Activated CD8-positive, alpha-beta T cell treated with anti-CD3 and anti-CD28 coated beads, Interleukin-2, amount 10 ng/mL, durations not matched to agents 7 days and 5 days (primary cell): Measurements from ENCODE around the gene SCT. TPM values are rescaled to one million over a fixed set of nuclear protein-coding genes. Genes with fewer than 3 reads are reported as not detected.
"Not testable (repeated sequence)": the region's sequence is repeated elsewhere in the genome, so short reads cannot be mapped to it uniquely, and the experiment has no call there.

Experiments used
- ATAC-seq: fragments of 150-1000 bp; cut with Tn5 transposase; one replicate; pipeline ENCODE4 v1.10.0; 2021; ENCODE audit warnings: moderate library complexity
- CTCF ChIA-PET: fragments of 350-600 bp; sonication (Branson Sonifier 250); formaldehyde crosslinking; loops from one replicate; lab custom pipeline; 2021; ENCODE audit warnings: antibody characterized with exemption; lab: Charles Lee
- POLR2A ChIA-PET: fragments of 350-600 bp; sonication (Branson Sonifier 250); formaldehyde crosslinking; loops from one replicate; lab custom pipeline; 2021; ENCODE audit warnings: antibody characterized with exemption; lab: Charles Lee
- DNase-seq: peaks from one replicate; pipeline ENCODE4 v3.0.0-alpha.2; 2020
- H3K27ac Mint-ChIP-seq: one replicate; pipeline ENCODE4 v1.8.0; 2021; ENCODE audit warnings: mild to moderate bottlenecking, mixed read lengths
- H3K27me3 Mint-ChIP-seq: one replicate; pipeline ENCODE4 v1.8.0; 2021; ENCODE audit warnings: low read depth, mixed read lengths
- H3K36me3 Mint-ChIP-seq: one replicate; pipeline ENCODE4 v1.8.0; 2021; ENCODE audit warnings: low read depth, mixed read lengths
- H3K4me1 Mint-ChIP-seq: one replicate; pipeline ENCODE4 v1.8.0; 2021; ENCODE audit warnings: low read depth, mixed read lengths
- H3K4me3 Mint-ChIP-seq: one replicate; pipeline ENCODE4 v1.8.0; 2021; ENCODE audit warnings: mild to moderate bottlenecking, mixed read lengths
- H3K9me3 Mint-ChIP-seq: one replicate; pipeline ENCODE4 v1.8.0; 2022; ENCODE audit warnings: mixed read lengths; ENCODE audit not compliant: insufficient read depth
- total RNA-seq, 2 experiments: library from RNA; stranded (reverse); gene quantifications; one replicate each; pipeline ENCODE4 v1.2.3, GENCODE V29; 2021

The SCT gene
- total RNA-seq, 2 experiments from 2014 or later: not detected

- ATAC-seq (no peak), DNase-seq (no peak)
- CTCF ChIA-PET: interaction anchor here (1.6 kb wide), 1 partner anchor 66 kb away, joined by 5 read pairs; no protein-coding TSS in a partner anchor
Observed at GRCh38 chr11:656866-657265, 29.9 kb upstream of the SCT start.

GRCh38 chr11:656426-656825 is 29.4 kb upstream of the SCT start:
- H3K9me3 Mint-ChIP-seq: no peaks in the 10 kb centered on the region
- DNase-seq (no peak), ATAC-seq (no peak)
- ChIA-PET CTCF (interaction anchor here (1.6 kb wide), 1 partner anchor 66 kb away, joined by 5 read pairs; no protein-coding TSS in a partner anchor), POLR2A (no interaction called here)
- H3K4me3 Mint-ChIP-seq: no peak overlapping the region
- H3K27ac Mint-ChIP-seq: no peak overlapping the region
- no peaks in the 10 kb centered on the region for H3K4me1 Mint-ChIP-seq
- no peaks in the 10 kb centered on the region for H3K27me3 Mint-ChIP-seq
- peaks cover 4% of the 10 kb centered on the region for H3K36me3 Mint-ChIP-seq

More at GRCh38 chr11:656866-657265, 29.9 kb upstream of the SCT start:
- Mint-ChIP-seq H3K27me3 (no peaks in the 10 kb centered on the region), H3K4me1 (no peaks in the 10 kb centered on the region), H3K27ac (no peak overlapping the region), H3K36me3 (peaks cover 4% of the 10 kb centered on the region), H3K9me3 (no peaks in the 10 kb centered on the region), H3K4me3 (no peak overlapping the region)
- POLR2A ChIA-PET: no interaction called here

GRCh38 chr11:655036-655726 is 28.2 kb upstream of the SCT start:
- CTCF ChIA-PET: interaction anchor here (1.6 kb wide), 1 partner anchor 68 kb away, joined by 5 read pairs; no protein-coding TSS in a partner anchor
- POLR2A ChIA-PET: no interaction called here
- no peaks in the 10 kb centered on the region for H3K9me3 Mint-ChIP-seq
- H3K27ac Mint-ChIP-seq: no peak overlapping the region
- DNase-seq (no peak), ATAC-seq (no peak)
- H3K4me1 Mint-ChIP-seq: no peaks in the 10 kb centered on the region
- H3K27me3 Mint-ChIP-seq: no peaks in the 10 kb centered on the region
- H3K36me3 Mint-ChIP-seq: peaks cover 6% of the 10 kb centered on the region
- no peak overlapping the region for H3K4me3 Mint-ChIP-seq

GRCh38 chr11:654444-654843 is 27.5 kb upstream of the SCT start:
- H3K4me1 Mint-ChIP-seq, H3K27ac Mint-ChIP-seq, ATAC-seq, DNase-seq, H3K27me3 Mint-ChIP-seq, H3K4me3 Mint-ChIP-seq, H3K9me3 Mint-ChIP-seq, H3K36me3 Mint-ChIP-seq, POLR2A ChIA-PET, CTCF ChIA-PET: not testable (repeated sequence)

- Mint-ChIP-seq H3K27ac (no peak overlapping the region), H3K36me3 (peaks cover 9% of the 10 kb centered on the region), H3K4me3 (no peak overlapping the region), H3K9me3 (no peaks in the 10 kb centered on the region), H3K27me3 (no peaks in the 10 kb centered on the region), H3K4me1 (no peaks in the 10 kb centered on the region)
- ATAC-seq: no peak
- CTCF ChIA-PET: no interaction called here
- no peak for DNase-seq
- POLR2A ChIA-PET: no interaction called here
Observed at GRCh38 chr11:653837-654236, 26.9 kb upstream of the SCT start.

- H3K4me3 Mint-ChIP-seq, H3K9me3 Mint-ChIP-seq, POLR2A ChIA-PET, H3K27me3 Mint-ChIP-seq, ATAC-seq, H3K36me3 Mint-ChIP-seq, CTCF ChIA-PET, H3K27ac Mint-ChIP-seq, DNase-seq, H3K4me1 Mint-ChIP-seq: not testable (repeated sequence)
Observed at GRCh38 chr11:653136-653535, 26.2 kb upstream of the SCT start.

GRCh38 chr11:650482-650881 is 23.5 kb upstream of the SCT start:
- no peak overlapping the region for H3K27ac Mint-ChIP-seq
- ChIA-PET POLR2A (interaction anchor here (0.6 kb wide), 1 partner anchor 73 kb away, joined by 3 read pairs; no protein-coding TSS in a partner anchor), CTCF (no interaction called here)
- DNase-seq (no peak), ATAC-seq (no peak)
- no peak overlapping the region for H3K4me3 Mint-ChIP-seq
- H3K9me3 Mint-ChIP-seq: no peaks in the 10 kb centered on the region
- H3K27me3 Mint-ChIP-seq: no peaks in the 10 kb centered on the region
- H3K4me1 Mint-ChIP-seq: peaks cover 2% of the 10 kb centered on the region
- H3K36me3 Mint-ChIP-seq: peaks cover 14% of the 10 kb centered on the region

- DNase-seq, CTCF ChIA-PET, POLR2A ChIA-PET, H3K27ac Mint-ChIP-seq, H3K9me3 Mint-ChIP-seq, H3K4me1 Mint-ChIP-seq, H3K4me3 Mint-ChIP-seq, H3K27me3 Mint-ChIP-seq, ATAC-seq: not testable (repeated sequence)
- H3K36me3 Mint-ChIP-seq: peaks cover 12% of the 10 kb centered on the region
Observed at GRCh38 chr11:647672-648158, 20.7 kb upstream of the SCT start.

GRCh38 chr11:646214-646613 is 19.2 kb upstream of the SCT start:
- Mint-ChIP-seq H3K4me1 (peaks cover 2% of the 10 kb centered on the region), H3K4me3 (no peak overlapping the region), H3K27me3 (no peaks in the 10 kb centered on the region), H3K27ac (no peak overlapping the region), H3K36me3 (peaks cover 8% of the 10 kb centered on the region), H3K9me3 (no peaks in the 10 kb centered on the region)
- no peak for DNase-seq
- ATAC-seq: no peak
- ChIA-PET CTCF (interaction anchor here (1.5 kb wide), 1 partner anchor 80 kb away, joined by 4 read pairs; no protein-coding TSS in a partner anchor), POLR2A (no interaction called here)

GRCh38 chr11:645536-645935 is 18.6 kb upstream of the SCT start:
- Mint-ChIP-seq H3K36me3 (peaks cover 8% of the 10 kb centered on the region), H3K4me3 (no peak overlapping the region), H3K4me1 (peaks cover 7% of the 10 kb centered on the region), H3K27ac (no peak overlapping the region), H3K27me3 (no peaks in the 10 kb centered on the region), H3K9me3 (no peaks in the 10 kb centered on the region)
- CTCF ChIA-PET: no interaction called here
- POLR2A ChIA-PET: no interaction called here
- ATAC-seq (no peak), DNase-seq (no peak)

- POLR2A ChIA-PET: no interaction called here
- Mint-ChIP-seq H3K27ac (no peak overlapping the region), H3K9me3 (no peaks in the 10 kb centered on the region), H3K4me1 (peaks cover 10% of the 10 kb centered on the region), H3K36me3 (peaks cover 5% of the 10 kb centered on the region), H3K4me3 (no peak overlapping the region), H3K27me3 (peaks cover 5% of the 10 kb centered on the region)
- CTCF ChIA-PET: no interaction called here
- ATAC-seq (no peak), DNase-seq (no peak)
Observed at GRCh38 chr11:643849-644738, 17.1 kb upstream of the SCT start.

- ATAC-seq (no peak), DNase-seq (no peak)
- Mint-ChIP-seq H3K27me3 (peaks cover 12% of the 10 kb centered on the region), H3K36me3 (peaks cover 5% of the 10 kb centered on the region), H3K4me3 (no peak overlapping the region), H3K9me3 (no peaks in the 10 kb centered on the region), H3K4me1 (peaks cover 10% of the 10 kb centered on the region), H3K27ac (no peak overlapping the region)
- CTCF ChIA-PET: no interaction called here
- POLR2A ChIA-PET: no interaction called here
Observed at GRCh38 chr11:643366-643765, 16.4 kb upstream of the SCT start.
